HFF-Myc (cell line): Measurements from ENCODE around the gene CYP2A7.
"Not testable (repeated sequence)": the region's sequence is repeated elsewhere in the genome, so short reads cannot be mapped to it uniquely, and the experiment has no call there.

Experiments
- DNase-seq: peaks from one replicate; pipeline ENCODE4 v3.0.0-alpha.2; 2011; ENCODE audit warnings: low read depth; ENCODE audit errors: extremely low read depth
- H3K4me3 ChIP-seq: replicated peaks from 2 replicates; pipeline ENCODE4 v1.5.1; 2011; ENCODE audit warnings: low read depth, mild to moderate bottlenecking, control low read depth, low read length
- TF ChIP-seq, protein P1 (sequence below): IDR thresholded peaks from 2 replicates; pipeline ENCODE4 v1.5.1; 2012; ENCODE audit warnings: mild to moderate bottlenecking, low read depth, low read length, control low read depth; ENCODE audit errors: missing control alignments

Gene CYP2A7

DNA sequence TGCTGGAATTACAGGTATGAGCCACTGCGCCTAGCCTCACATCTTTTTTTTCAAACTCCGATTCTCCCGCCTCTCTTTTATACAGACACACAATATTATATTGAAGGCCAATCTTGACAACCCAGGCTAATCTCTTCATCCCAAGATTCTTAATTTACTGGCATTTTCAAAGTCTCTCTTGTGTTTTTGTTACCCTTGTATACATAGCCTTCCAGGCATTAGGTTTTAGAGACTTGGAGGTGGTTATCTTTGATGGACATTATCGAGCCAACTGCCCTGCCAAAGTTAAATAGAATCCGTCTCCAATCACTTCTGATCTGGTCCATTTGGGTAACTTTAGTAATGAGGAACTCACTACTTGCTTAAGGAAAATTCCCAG is 14.4 kb upstream of the CYP2A7 start:
- no peak for DNase-seq
- H3K4me3 ChIP-seq, result no peak overlapping the region
- TF ChIP-seq, protein P1, sequence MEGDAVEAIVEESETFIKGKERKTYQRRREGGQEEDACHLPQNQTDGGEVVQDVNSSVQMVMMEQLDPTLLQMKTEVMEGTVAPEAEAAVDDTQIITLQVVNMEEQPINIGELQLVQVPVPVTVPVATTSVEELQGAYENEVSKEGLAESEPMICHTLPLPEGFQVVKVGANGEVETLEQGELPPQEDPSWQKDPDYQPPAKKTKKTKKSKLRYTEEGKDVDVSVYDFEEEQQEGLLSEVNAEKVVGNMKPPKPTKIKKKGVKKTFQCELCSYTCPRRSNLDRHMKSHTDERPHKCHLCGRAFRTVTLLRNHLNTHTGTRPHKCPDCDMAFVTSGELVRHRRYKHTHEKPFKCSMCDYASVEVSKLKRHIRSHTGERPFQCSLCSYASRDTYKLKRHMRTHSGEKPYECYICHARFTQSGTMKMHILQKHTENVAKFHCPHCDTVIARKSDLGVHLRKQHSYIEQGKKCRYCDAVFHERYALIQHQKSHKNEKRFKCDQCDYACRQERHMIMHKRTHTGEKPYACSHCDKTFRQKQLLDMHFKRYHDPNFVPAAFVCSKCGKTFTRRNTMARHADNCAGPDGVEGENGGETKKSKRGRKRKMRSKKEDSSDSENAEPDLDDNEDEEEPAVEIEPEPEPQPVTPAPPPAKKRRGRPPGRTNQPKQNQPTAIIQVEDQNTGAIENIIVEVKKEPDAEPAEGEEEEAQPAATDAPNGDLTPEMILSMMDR, result no peak

DNA sequence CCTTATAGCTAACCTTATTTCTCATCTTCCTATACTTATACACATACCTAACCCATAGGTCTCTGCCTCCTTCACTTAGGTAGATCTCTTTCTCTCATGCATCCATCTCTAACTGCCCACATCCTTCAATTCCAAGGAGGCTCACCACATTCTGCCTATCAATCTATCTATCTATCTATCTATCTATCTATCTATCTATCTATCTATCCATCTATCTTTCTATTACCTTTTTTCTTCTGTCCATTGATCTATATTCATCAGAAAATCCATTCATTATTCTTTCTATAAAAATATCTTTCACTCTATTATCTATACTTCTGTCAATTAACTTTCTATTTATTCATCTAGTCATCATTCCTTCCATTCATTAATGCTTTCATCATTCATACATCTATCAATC is 11.1 kb upstream of the CYP2A7 start:
- TF ChIP-seq, protein P1, result no peak
- no peak overlapping the region for H3K4me3 ChIP-seq
- DNase-seq, result no peak

DNA sequence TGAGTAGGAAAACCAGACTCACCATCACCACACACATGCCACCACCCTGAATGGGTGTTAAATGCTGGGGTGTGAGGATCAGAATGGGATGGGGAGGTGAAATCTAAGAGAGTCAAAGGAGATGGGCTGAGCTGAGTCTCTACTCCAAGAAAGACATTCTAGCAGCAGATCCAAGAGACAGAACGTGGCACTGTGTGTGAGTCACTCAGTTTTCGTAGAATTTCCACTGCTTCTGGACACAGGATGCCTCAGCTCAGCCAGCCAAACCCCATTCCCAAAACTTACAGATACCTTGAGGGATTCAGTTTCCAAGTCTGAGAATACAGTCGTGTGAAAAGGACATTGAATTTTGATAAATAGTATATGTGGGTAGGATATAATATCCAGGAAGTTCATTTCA is 7.3 kb upstream of the CYP2A7 start:
- TF ChIP-seq, protein P1, result no peak
- no peak overlapping the region for H3K4me3 ChIP-seq
- DNase-seq, result no peak

DNA sequence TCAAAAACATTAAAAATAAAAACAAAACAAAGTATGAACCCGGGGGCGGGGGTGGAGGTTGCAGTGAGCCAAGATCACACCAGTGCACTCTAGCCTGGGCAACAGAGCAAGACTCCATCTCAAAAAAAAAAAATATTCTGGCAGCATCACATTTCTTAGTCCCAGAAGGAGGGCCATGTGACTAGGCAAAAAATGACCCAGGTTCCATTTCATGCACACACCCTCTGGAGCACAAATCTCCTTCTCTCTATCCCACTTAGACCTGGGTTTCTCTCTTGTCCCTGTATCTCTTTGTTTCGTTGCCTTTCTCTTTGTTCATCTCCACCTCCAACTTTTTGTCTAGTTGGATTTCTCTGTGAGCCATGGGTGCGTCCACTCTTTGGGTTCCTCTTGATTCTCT is 6.2 kb upstream of the CYP2A7 start:
- H3K4me3 ChIP-seq, result no peak overlapping the region
- TF ChIP-seq, protein P1, result no peak
- DNase-seq, result no peak

DNA sequence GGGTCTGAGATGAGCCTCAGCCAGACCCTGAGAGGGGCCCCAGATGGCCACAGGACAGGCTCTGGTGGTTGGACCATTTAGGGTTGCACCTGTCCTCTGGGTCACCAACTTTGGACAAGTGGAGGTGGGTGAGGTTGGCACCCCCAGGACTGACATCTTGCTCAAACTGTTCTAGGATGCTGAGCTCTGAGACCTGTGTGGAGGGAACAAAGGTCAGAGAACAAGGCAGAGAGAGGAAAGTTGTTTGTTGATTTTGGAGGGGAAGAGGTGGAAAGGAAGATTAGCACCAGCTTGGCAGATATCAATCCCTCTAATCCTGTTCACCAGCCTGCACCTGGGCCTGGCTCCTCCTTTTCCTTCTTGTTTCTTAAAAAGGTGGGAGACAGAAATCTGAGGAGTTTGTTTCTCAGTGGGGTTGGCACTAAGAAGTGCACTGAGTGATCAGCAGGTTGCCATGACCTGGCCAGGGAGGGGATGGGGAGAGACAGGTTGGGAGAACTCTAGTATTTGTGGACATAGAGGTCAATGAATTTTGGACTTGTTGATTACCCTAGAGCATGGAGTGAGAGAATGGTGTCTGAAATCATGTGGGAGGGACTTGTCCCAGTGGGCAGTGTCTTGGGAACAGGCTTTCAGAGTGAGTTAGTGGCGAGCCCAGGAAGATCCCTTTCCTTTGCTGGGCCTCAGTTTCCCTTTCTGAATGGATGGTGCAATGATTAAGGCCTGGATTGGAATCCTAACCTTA is 2.3 kb upstream of the CYP2A7 start:
- H3K4me3 ChIP-seq, DNase-seq: not testable (repeated sequence)

DNA sequence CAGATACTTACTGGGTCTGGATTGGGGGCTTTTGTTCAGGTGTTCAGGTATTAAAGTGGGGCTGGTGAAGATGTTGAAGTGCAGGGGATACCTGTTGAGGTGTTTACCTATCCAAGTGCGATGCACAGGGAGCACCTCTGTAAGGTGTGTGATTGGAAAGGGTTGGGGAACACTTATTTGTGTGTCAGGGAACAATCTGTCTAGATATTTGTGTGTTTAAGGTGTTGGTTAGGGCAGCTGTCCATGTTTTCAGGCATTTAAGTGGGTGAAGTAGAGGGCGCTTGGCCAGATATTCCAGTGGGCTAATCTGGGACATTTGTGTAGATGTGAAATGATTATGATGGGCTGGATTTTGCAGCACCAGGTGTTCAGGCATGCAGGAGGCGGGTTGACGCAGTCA is 2.7 kb downstream of the CYP2A7 start:
- DNase-seq, H3K4me3 ChIP-seq: not testable (repeated sequence)

DNA sequence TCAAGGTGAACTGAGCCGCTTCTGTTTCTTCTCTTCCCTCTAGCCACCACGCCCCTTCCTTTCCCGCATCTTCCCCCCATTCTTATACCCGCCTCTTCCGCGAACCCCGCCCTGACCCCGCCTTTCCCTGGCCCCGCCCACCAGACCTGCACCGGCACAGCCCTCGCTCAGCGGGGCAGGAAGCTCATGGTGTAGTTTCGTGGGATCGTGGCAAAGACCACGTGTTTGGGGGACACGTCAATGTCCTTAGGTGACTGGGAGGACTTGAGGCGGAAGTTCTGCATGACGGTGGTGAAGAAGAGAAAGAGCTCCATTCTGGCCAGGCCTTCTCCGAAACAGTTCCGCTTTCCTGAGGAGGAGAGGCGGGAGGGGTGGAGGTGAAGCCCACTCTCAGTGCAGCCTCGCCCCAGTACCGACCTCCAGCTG is 6.5 kb downstream of the CYP2A7 start:
- not testable (repeated sequence) for DNase-seq, H3K4me3 ChIP-seq

DNA sequence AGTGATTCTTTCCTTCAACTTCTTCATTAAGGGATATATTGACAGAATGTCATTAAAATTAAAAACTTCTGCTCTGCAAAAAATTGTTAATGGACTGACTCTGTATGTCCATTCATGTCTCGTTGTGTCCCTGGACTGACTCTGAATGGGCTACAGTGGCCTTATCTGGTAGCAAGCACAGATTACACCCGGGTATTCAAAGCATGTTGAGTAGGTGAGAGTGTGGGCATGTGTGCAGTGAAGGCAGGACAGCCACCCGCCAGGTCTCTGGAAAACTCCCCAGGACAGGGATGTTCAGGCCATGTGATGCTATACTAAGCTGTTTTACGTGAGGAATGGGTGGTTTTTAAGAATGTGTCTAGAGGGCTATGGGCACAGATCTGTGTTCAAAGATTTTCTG is 7.2 kb downstream of the CYP2A7 start:
- not testable (repeated sequence) for DNase-seq, H3K4me3 ChIP-seq

DNA sequence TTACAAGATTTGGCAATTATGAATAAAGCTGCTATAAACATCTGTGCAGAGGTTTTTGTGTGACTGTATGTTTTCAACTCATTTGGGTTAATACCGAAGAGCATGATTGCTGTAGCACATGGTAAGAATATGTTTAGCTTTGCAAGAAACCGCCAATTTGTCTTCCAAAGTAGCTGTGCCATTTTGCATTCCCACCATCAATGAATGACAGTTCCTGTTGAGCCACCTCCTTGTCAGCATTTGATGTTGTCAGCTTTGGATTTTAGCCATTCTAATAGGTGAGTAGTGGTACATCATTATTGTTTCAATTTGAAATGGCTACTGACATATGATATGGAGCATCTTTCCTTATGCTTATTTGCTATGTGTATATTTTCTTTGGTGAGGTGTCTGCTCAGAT is 8.2 kb downstream of the CYP2A7 start:
- H3K4me3 ChIP-seq, DNase-seq: not testable (repeated sequence)

DNA sequence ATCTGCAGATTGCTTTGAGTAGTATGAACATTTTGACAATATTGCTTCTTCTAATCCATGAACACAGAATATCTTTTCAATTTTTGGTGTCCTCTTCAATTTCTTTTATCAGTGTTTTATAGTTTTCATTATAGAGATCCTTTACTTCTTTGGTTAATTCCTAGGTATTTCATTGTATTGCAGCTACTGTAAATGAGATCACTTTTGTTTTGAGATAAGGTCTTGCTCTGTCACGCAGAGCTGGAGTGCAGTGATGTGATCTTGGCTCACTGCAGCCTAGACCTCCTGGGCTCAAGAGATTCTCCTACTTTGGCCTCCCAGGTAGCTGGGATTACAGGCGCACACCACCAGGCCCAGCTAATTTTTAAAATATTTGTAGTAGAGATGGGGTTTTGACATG is 9.8 kb downstream of the CYP2A7 start:
- no peak for DNase-seq
- TF ChIP-seq, protein P1, result no peak

More for the DNA sequence above, 9.8 kb downstream of the CYP2A7 start:
- no peak overlapping the region for H3K4me3 ChIP-seq
